HG02943 (cell line): ENCODE measurements around the gene IMMP1L.

Experiments used
- ATAC-seq: cut with Tn5 transposase; IDR thresholded peaks from one replicate; pipeline ENCODE4 v1.9.1; 2021; ENCODE audit warnings: mild to moderate bottlenecking, low read depth, moderate library complexity; ENCODE audit not compliant: unreplicated experiment

Gene IMMP1L

DNA sequence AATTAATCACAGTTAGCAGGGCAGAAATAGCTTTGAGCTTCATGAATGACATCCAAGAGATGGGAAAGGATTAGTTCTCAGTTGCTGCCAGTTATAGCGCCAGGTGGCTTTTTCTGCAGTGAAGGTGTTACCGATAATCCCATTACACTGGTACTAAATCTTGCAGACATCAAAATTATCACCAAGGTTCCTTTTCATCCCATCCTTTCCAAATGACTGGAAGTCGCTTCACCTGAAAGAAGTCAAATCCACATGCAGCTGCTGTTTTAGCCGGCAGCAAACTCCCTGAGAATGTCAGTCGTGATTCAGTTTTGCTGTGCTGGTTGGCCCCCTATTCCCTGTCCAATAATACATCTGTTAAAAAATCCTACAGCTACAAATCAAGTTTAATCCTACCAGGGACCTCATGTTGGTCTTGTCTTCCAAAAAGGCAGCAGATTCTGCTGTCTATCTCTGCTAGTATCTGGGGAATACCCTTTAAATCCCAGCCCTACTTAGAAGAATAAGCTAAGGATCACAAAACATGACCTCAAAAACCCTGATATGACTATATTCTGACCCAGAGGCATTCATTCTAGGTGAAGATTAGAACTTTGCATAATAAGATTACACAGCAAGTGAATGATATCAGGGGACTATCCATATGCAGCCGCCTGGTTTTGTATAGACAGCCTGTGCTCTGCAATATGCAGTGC, 31.7 kb downstream of the IMMP1L start:
- no peak for ATAC-seq

DNA sequence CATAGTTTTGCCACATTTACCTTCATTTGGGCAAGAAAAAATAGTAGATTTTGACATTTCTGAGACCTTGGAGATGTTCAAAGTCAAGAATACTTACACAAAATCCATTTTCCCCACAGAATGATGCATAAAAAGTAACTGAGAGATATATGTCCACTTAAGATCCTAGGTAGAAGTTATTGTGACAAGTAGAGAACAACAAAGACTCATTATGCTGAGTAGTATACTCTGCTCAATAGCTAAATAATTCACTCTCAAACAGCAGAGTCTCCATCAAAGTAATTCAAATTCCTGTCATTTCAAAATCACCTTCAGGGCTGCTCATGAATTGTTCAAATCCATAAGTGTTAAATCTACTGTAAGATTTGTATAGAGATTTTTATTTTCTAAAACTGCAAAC, 35.3 kb downstream of the IMMP1L start:
- no peak for ATAC-seq

DNA sequence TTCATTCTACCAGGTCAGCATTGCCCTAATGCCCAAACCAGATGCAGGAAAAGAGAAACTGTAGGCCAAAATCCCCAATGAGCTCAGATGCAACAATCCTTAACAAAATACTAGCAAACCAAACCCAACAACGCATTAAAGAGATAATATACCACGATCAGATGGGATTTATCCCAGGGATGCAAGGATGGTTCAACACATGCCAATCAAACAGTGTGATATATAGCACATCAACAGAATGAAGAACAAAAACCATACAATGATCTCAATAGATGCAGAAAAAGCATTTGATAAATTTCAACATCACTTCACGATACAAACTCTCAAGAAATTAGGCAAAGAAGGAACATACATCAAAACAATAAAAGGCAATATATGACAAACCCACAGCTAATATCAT, 45.0 kb downstream of the IMMP1L start:
- no peak for ATAC-seq

DNA sequence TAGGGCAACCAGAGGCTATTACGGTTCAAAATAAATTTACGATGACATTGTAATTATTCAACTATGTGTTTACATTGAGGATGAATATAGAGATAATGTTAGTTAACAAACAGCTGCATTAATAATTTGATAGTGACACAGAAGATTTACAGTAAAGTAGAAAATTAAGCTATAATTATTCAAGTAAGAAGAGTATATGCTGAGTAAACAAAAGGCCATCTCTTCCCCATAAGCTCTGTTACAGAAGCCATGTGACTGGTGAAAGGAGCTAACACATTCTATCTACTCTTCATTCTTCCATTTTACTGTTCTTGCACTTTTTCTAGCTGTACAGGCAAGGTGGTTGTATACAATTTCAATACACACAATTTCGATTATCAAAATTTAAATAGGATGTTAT, 54.2 kb downstream of the IMMP1L start:
- ATAC-seq = no peak

DNA sequence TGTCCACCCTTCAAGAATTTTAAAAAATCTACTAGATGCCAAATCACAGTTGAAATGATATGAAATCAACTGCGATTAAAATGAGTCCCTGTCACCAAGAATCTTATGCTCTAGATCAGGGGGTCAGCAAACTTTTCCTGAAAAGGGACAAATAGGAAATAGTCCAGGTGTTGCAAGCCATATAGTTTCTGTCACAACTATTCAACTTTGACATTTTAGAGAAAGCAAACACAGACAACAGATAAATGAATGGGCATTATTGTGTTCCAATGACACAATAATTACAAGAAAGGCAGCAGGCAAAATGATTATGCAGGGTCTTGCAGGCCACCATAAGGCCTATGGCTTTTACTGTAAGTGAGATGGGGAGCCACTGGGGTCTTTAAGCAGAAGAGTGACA, 58.6 kb downstream of the IMMP1L start:
- ATAC-seq = no peak

DNA sequence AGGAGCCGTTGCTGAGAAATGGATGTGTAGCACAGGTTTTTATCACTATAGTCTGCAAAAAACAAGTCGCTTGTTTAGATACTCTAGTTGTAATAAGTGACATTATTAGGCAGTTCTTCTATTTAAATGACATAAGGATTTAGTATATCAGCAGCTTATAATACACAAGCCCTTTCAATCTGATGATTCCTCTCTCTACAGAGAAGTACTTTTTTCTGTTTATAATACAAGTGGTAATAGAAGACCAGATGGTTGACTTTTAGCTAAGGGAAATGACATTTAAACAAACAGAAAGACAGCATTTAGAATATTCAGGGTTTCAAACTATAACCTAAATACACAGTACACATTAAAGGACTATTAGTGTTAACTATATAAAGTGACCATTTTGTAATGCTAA, 60.4 kb downstream of the IMMP1L start:
- ATAC-seq = no peak

DNA sequence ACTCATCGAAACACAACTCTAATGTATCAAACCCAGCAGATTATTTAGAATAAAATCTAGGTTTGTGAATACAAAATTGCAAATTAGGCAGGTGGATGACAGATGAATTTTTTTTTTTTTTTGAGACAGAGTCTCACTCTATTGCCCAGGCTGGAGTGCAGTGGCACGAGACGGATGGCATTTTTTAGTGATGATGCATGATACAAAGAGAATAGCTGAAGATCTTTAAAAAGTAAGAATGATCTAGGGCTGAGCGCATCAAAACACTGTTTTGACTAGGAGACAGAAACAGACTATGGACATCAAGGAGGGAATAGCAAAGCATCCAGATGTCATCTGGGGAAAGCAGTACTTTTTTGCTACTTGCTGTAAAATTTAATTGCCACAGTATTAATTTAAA, 63.8 kb downstream of the IMMP1L start:
- no peak for ATAC-seq

DNA sequence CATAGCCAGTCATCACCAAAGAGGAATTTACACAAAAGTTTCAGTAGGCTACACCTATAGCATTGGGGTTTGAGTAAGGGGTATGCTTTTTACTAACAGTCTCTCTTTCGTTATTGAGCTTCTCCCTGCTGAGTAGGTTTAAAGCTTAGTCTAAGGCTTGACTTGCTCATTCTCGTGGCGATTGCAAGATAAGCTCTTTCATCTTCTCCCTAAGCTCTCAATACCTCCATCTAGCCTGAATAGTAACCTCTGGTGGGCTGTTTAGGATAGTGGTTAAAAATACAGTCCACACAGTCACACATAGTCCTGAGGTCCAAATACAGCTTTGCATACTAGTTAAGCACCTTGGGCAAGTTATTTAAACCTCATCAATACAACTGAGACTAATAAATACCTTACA, 65.6 kb downstream of the IMMP1L start:
- ATAC-seq = no peak

DNA sequence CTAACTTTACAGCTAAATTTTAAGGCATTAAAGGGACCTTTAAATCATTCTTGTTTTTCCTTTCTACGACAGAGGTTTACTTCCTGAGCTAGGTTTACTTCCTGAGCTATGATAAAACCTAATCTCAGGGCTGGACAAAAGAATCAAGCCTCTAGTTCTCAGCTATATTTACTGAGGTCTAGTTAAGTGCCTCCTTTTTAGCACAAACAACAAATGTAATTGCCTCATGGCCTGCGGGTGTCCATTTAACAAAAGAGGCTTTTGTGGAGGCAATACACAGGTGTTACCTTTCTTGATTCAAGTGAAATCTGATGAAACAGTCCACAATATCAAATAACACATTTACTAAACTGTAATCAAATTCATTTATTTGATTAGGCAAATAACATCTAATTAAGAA, 67.3 kb downstream of the IMMP1L start:
- ATAC-seq = no peak

DNA sequence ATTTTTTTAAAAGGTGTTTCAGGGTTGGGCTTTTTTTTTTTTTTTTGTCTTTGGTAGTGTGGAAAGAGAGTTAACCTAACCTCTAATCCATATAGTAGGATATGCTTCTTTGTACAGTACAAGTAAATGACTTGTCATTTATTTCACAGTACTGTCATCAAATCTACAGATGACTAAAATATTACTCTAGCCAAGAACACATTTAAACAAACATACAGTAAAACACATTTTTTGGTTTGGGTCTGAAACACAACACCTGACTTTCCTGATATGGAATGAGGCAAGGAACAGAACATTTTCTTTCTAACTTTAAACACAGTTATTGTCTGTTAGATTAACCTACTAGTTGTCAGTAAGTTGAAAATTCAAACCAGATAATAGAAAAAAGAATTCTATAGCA, 68.1 kb downstream of the IMMP1L start:
- no peak for ATAC-seq

DNA sequence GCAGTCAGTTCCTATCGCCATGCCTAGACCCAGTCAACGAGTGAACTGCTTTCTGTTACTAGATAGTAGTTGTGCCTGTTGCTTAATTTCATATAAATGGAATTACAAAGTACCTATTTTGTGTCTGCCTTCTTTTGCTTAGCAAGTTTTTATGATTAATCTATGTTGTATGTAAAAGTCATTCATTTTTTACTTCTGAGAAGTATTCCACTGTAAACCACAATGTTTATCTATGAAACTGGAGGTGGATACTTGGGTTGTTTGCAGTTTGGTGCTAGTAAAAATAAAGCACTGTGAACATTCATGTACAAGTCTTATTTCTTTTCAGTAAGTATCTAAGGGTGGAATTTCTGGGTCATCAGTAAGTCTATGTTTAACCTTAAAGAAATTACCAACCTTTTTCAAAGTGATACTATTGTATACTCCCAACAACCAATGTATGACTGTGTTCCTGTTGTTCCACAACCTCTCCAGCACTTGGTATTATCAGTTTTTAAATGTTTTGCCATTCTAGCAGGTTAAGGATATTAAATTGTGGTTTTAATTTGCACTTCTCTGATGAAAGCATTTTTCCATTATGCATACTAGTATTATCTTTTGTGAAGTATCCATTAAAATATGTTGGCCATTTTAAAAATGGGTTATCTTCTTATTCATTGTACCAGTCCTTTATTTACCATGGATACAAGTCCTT, 71.5 kb downstream of the IMMP1L start:
- ATAC-seq = no peak

DNA sequence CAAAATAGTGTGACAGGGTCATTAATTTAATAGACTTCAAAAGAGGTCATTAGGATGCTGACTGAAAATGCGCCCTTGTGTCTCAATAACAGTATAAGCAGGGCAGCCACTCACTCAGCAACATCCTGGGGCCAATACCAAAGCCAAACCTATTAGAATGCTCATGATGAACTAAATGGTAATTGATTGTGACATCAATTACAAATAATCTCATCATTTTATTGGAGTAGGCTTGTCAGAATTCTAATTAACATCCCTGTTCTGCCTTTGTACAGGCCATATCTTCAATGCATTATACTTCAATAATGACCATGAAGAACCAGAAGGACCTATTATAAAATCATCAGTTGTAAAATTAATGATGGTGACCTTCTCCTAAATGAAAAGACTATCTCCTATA, 75.6 kb downstream of the IMMP1L start:
- no peak for ATAC-seq

DNA sequence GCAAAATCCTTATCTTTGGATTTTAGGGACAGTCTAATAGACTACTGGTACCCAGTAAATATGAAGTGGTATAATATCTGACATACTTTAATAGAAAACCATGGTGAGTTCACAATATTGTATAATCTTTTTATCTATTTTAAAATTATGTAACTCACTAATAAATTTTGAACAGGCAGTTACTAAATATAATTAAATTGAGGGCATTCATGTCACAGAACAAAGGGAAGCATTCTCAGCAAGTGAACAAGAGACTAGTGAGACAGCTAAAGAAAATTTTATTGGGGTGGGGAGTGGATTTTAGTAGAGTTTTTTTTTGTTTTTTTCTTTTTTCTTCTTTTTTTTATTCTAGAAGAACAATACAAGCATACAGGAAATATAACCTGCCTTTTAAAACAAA, 84.8 kb downstream of the IMMP1L start:
- no peak for ATAC-seq

DNA sequence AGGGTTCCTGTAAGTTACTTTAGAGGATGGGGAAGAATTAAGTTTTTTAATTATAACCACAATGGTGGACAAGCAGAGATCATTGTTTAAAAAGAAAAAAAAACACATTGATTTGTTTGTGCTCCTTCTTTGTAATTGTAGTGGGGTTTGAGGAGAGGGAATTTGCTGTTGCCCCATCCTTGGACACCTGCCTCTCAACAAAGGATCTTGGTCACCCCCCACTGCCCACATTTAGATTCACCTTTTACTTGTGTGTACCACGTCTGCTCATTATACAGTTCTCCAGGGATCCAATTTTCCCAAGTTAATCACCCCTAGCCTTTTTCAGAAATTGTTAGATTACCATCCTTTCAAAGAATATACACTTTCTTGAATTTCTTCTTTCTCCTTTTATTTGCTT, 86.7 kb downstream of the IMMP1L start:
- ATAC-seq = no peak

DNA sequence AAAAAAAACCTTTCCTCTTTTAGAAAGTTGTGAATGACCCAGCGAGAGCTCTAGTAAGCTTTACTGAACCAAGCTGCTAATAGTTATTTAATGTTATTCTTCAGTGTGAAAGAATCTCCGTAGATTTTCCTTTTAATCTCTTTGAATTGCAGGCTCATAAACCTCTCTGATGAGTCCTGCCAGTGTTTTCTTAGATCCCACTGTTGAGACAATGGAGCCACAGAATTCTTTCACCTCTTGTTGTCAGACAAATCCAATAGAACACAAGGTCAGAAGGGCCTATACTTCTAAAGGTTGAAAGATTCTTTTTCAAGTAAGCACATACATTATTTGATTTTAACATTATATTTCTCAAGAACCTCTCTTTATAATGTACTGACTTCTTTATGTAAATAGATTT, 87.6 kb downstream of the IMMP1L start:
- no peak for ATAC-seq

DNA sequence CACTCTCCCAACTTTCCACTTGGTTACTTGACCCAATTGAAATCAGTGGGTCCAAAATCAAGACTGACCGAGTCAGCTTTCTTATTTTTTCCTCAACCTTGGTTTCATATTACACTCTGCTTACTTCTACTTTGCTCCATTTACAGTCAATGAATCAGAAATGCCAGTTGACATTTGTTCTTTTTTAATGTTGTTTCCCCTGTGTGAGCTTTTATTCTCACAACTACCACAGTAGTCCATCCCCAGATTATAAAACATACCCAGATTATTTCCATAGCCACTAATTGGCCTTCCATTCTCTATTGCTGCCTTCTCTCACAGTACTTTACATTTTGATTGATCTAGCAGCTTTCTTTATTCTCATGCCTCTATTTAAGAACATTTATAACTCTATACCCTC, 89.8 kb downstream of the IMMP1L start:
- no peak for ATAC-seq

DNA sequence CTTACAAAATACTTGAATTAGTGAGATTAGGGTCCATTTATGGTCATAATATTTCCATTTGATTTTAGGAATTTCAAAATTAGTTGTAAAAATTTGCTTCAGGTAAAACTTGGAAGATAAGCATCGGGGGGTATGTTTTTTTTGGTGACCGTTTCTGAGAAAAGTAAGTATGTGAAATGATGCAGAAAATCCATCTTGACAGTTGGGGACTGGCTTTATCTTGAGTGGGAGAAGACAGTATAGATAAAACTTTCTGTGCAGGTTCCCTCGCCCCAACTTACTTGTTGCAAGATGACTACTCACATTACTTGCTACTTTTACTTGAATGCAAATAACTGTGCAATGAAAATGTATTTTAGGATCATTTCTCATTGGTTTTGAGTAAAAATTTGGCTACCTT, 90.3 kb downstream of the IMMP1L start:
- no peak for ATAC-seq

DNA sequence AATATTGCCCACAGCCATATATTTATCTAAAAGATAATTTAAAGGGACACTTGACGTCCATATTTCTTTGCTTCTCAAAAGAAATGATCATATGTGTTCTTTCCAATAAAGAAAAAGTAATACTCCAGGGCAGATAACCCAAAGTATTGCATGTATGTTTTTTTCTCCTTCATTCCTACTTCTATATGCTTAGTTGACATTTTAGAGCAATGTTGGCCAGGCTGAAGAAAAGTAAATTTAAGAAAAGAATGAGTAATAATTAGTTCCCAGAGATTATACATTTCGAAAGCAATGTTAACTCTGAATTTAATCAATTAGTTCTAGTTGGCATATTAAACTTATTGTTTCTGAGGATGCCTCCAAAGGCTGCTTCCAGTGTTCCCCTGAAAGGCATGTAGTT, 91.6 kb downstream of the IMMP1L start:
- ATAC-seq = no peak

DNA sequence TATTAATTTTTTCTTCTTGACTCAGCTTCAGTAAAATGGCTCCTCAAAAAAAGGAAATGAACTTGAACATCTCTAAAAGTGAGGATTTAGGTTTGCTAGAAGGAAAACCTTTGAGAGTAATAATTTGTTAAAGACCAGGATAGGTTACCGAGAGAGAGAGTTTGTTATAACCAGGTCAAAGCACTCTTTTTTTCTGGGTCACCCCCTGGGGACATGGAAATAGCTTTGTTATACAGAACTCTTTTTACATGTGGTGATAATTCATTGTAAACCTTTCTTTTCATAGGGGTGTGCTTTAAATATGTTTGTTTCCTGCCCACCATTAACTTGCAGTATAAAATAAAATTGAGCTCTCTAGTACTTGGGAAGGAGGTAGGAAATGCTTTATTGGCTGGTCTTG, 92.1 kb downstream of the IMMP1L start:
- ATAC-seq = no peak

DNA sequence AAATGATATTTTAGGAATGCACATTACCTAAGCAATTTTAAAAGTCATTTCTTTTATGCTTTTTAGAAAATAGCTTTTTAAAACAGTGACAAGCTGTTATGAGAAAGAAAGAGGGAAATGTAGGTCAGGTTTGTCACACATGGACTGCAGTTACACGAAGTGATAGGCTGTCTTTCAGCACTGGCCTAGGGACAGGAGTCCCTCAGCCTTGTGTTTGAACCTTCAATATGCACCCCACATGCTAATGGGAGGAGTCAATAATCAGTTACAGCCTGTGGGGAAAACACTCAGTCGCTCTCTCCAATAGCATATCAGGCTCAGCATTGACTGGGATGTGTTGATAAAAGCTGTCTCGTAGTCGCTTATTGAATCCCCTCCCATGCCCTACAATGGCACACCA, 94.0 kb downstream of the IMMP1L start:
- ATAC-seq = no peak

DNA sequence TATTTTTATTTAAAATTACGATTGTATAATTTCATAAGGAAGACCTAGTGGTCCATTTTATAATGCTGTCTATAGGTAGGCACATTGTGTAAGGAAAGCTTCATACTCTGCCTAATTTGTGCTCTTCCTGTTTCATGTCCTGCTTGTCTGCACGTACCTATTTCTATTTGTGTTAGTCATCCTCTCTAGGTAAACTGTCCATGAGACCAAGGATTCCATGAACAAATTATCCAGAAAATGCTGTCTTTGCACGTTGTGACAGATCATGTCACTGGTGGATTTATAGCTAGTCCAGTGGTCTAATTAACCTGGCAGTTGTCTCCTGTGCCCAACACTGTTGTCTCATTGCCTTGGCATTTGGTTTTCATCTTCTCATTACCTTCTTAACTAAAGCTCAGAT, 95.1 kb downstream of the IMMP1L start:
- ATAC-seq = no peak

DNA sequence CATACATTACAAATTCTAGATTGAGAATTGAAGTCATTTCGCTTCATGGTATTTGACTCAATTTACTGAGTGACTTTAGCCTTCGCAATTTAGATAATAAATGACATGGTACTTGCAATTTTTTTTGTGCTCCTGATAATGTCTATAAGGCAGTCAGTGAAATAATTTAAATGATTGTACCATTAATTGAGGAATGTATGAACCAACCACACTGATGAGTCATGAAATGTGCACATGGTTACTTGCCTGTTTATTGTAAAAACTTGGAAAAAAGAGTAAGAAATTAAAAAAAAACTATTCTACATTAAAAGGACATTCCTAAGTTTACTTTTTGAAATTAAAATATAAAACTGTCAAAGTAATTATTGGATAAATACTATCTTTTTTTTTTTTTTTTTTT, 96.5 kb downstream of the IMMP1L start:
- no peak for ATAC-seq

DNA sequence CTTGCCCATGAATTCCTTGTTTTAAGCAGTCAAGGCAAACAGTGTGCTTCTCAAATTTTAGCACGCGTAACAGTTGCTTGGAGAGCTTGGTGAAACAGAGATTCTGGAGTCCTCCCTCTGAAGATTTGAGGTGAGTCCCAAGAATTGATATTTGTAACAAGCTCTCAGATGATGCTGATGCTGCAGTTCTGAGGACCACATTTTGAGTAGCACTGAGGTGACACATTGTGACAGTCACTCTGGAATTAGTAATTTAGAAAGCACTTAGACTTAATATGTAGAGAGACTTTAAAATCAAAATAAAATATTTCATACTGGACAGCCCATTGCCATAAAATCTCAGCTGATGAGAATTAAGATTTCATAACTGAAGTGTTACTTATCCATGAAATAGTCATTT, 101.2 kb downstream of the IMMP1L start:
- ATAC-seq = no peak
